ENCODE results near the gene OXER1.

Gene OXER1

GRCh38 chr2:42767080-42767898 is 3.4 kb upstream of the OXER1 start:
- no peak for TF ChIP-seq CTCF (IDR thresholded peaks at IDR 0.05; ENCODE audit: insufficient read depth, low read length, poor library complexity, severe bottlenecking)
- no peak for DNase-seq (ENCODE audit: extremely low read depth, insufficient read length)
- no peak overlapping the region for H3K4me3 ChIP-seq (replicated peaks; ENCODE audit: low read depth, low read length)
- H3K27me3 ChIP-seq (replicated peaks; ENCODE audit: control insufficient read depth, insufficient read depth, low read length): no peaks in the 10 kb centered on the region
- peaks cover 10% of the 10 kb centered on the region for H3K36me3 ChIP-seq (ENCODE audit: control insufficient read depth, insufficient read depth, low read length)

GRCh38 chr2:42765686-42766085 is 1.8 kb upstream of the OXER1 start:
- no peak overlapping the region for H3K4me3 ChIP-seq (replicated peaks; ENCODE audit: low read depth, low read length)
- no peak for TF ChIP-seq CTCF (IDR thresholded peaks at IDR 0.05; ENCODE audit: insufficient read depth, low read length, poor library complexity, severe bottlenecking)
- H3K36me3 ChIP-seq (ENCODE audit: control insufficient read depth, insufficient read depth, low read length): peaks cover 8% of the 10 kb centered on the region
- H3K27me3 ChIP-seq (replicated peaks; ENCODE audit: control insufficient read depth, insufficient read depth, low read length): no peaks in the 10 kb centered on the region
- DNase-seq (ENCODE audit: extremely low read depth, insufficient read length): no peak

- H3K36me3 ChIP-seq (ENCODE audit: control insufficient read depth, insufficient read depth, low read length): peaks cover 5% of the 10 kb centered on the region
Observed at GRCh38 chr2:42764901-42765300, 966 bp upstream of the OXER1 start.

GRCh38 chr2:42762823-42763804 is 821 bp downstream of the OXER1 start:
- DNase-seq (ENCODE audit: extremely low read depth, insufficient read length): no peak
- no peak for TF ChIP-seq CTCF (IDR thresholded peaks at IDR 0.05; ENCODE audit: insufficient read depth, low read length, poor library complexity, severe bottlenecking)
- H3K36me3 ChIP-seq (ENCODE audit: control insufficient read depth, insufficient read depth, low read length): peaks cover 3% of the 10 kb centered on the region; the same call in 1 of the 2 replicates
- no peaks in the 10 kb centered on the region for H3K27me3 ChIP-seq (replicated peaks; ENCODE audit: control insufficient read depth, insufficient read depth, low read length)
- no peak overlapping the region for H3K4me3 ChIP-seq (replicated peaks; ENCODE audit: low read depth, low read length)

More at GRCh38 chr2:42764901-42765300, 966 bp upstream of the OXER1 start:
- Histone ChIP-seq H3K27me3 (replicated peaks; ENCODE audit: control insufficient read depth, insufficient read depth, low read length) (no peaks in the 10 kb centered on the region), H3K4me3 (replicated peaks; ENCODE audit: low read depth, low read length) (no peak overlapping the region)
- TF ChIP-seq CTCF (IDR thresholded peaks at IDR 0.05; ENCODE audit: insufficient read depth, low read length, poor library complexity, severe bottlenecking): no peak
- no peak for DNase-seq (ENCODE audit: extremely low read depth, insufficient read length)

- Histone ChIP-seq H3K36me3 (ENCODE audit: control insufficient read depth, insufficient read depth, low read length) (no peaks in the 10 kb centered on the region), H3K27me3 (replicated peaks; ENCODE audit: control insufficient read depth, insufficient read depth, low read length) (no peaks in the 10 kb centered on the region), H3K4me3 (replicated peaks; ENCODE audit: low read depth, low read length) (no peak overlapping the region)
- no peak for DNase-seq (ENCODE audit: extremely low read depth, insufficient read length)
- no peak for TF ChIP-seq CTCF (IDR thresholded peaks at IDR 0.05; ENCODE audit: insufficient read depth, low read length, poor library complexity, severe bottlenecking)
Observed at GRCh38 chr2:42762155-42762554, 1.8 kb downstream of the OXER1 start.
